ENCODE results near the gene SNX33. TPM values are rescaled to one million over a fixed set of nuclear protein-coding genes. Genes with fewer than 3 reads are reported as not detected.

SNX33 gene
- total and polyA plus RNA-seq, 2 of the 13 experiments (the other 11 are each of a cell fraction or from before 2014, with no cell fraction given), result 11.0 to 11.6 TPM

GRCh38 chr15:75663931-75664421 lies 16.3 kb downstream of the SNX33 start (continued):
- no peak for TF ChIP-seq SRSF4 (IDR thresholded peaks at IDR 0.05; ENCODE audit: low read depth, low read length, poor library complexity, severe bottlenecking)
- no peak for TF ChIP-seq MED13 (CRISPR knock-in tag; IDR thresholded peaks at IDR 0.05)
- TF ChIP-seq ZNF235 (CRISPR knock-in tag; IDR thresholded peaks at IDR 0.05; ENCODE audit: borderline replicate concordance), result no peak
- no peak for TF ChIP-seq NFATC3 (CRISPR knock-in tag; IDR thresholded peaks at IDR 0.05)
- no peak for TF ChIP-seq IRF1 (CRISPR knock-in tag; IDR thresholded peaks at IDR 0.05; ENCODE audit: low read depth)
- no peak for TF ChIP-seq ARID3A (IDR thresholded peaks at IDR 0.05; ENCODE audit: low read depth, low read length)
- TF ChIP-seq POLR2AphosphoS5 (IDR thresholded peaks at IDR 0.05; ENCODE audit: low read depth, low read length), result no peak
- no peak for TF ChIP-seq BCLAF1 (IDR thresholded peaks at IDR 0.05)
- TF ChIP-seq ZBTB37 (CRISPR knock-in tag; IDR thresholded peaks at IDR 0.05), result no peak
- TF ChIP-seq DNMT1 (CRISPR knock-in tag; IDR thresholded peaks at IDR 0.05), result no peak
- TF ChIP-seq RBM22 (optimal IDR thresholded peaks at IDR 0.05; ENCODE audit: low read length), result peak; percentile 46
- TF ChIP-seq ZNF225 (CRISPR knock-in tag; IDR thresholded peaks at IDR 0.05), result no peak
- TF ChIP-seq MTF1 (CRISPR knock-in tag; IDR thresholded peaks at IDR 0.05), result no peak
- TF ChIP-seq CEBPZ (IDR thresholded peaks at IDR 0.05; ENCODE audit: low read length), result no peak
- TF ChIP-seq ZNF326 (CRISPR knock-in tag; IDR thresholded peaks at IDR 0.05; ENCODE audit: borderline replicate concordance), result no peak
- TF ChIP-seq GRHL1 (CRISPR knock-in tag; conservative IDR thresholded peaks at IDR 0.05), result no peak
- TF ChIP-seq MBD4 (IDR thresholded peaks at IDR 0.05; ENCODE audit: borderline replicate concordance, low read length), result no peak
- no peak for TF ChIP-seq ZNF678 (CRISPR knock-in tag; IDR thresholded peaks at IDR 0.05)
- no peak for TF ChIP-seq ZSCAN12 (CRISPR knock-in tag; IDR thresholded peaks at IDR 0.05)
